Measurements from ENCODE around the gene FOXN1.

FOXN1 gene

DNA sequence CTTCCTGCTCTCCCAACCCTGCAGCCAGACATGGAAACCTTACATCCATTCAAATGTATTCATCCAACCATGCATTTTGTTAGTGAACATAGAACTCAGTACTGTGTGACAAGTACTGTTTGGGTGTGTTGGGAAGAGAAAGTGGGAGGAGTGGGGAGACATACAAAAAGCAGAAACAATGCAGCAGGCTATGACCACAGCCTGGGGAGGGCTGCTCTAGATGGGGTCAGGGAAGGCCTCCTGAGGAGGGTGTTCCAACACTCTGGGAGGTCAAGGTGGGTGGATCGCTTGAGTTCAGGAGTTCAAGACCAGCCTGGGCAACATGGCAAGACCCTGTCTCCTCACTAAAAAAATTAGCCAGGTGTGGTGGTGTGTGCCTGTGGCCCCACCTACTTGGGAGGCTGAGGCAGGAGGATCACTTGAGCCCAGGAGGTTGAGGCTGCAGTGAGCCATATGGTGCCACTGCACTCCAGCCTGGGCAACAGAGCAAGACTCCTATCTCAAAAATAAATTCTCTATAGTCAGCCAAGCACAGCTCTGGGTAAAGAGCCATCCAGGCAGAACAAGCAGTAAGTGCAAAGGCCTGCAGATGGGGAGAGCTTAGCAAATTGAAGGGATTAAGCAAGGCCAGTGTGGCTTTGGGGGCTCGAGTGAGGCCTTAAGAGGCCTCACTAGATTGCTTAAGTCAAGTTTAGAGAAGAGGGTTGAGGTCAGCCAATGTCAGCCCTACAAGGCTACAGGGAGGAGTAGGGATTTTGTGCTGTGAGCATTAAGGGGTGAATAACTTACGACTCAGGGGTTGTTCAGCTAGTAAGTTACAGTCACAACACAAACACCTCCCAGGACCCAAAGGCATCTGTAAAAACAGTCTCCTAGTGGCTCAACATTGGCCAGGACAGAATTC is 27.2 kb upstream of the FOXN1 start:
- no peak for FAIRE-seq

DNA sequence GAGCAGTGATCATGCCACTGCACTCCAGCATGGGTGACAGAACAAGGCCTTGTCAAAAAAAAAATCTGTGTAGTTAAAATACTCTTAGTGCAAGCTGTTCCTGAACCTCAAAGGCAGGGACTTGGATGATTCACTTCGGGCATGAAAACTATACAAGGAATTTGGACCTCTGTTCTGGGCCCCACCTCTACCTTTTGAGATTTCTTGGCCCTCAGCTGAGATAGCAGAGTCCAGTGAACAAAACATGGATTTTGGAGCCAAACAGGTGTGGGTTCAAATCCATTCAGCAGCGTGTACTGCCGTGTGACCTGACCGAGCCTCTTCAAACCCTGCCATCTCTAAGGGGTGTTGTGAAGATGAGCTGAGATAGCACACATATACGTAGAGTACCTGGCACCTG is 25.9 kb upstream of the FOXN1 start:
- FAIRE-seq, result no peak

DNA sequence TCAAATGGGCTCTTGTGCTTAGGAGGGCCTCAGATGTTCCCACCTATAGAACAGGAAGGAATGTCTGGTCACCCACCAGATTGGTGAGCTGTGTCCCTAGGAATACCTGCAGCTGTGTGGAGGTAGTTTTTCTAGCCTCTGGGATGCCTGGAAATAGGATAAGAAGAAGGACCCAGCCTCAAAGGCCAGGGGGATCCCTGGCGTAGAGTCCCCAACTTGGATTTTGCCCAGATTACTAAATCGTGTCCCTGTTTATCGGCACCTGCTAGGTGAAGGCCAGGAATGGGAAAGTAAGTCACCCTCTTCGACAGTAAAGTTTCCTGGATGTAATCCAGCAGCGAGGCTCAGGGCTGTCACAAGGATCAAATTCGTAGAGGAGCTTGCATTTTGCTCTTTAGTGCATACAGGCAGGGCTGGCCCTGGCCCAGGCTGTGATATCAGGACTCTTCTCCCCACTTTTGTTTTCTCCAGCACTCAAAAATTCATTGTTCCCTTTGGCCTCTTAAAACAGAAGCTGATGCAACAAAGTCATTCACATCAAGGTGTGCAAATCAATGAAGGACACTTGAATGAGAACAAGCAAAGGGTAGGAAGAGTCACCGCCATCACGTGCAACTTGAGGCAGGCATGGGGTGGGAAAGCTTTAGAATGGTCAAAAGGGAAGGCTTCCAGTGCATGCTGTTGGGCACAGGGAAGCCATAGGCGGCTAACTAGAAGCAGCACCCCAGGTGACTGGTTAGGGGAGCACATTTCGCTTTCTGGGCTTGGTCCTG is 25.2 kb upstream of the FOXN1 start:
- FAIRE-seq, result no peak

DNA sequence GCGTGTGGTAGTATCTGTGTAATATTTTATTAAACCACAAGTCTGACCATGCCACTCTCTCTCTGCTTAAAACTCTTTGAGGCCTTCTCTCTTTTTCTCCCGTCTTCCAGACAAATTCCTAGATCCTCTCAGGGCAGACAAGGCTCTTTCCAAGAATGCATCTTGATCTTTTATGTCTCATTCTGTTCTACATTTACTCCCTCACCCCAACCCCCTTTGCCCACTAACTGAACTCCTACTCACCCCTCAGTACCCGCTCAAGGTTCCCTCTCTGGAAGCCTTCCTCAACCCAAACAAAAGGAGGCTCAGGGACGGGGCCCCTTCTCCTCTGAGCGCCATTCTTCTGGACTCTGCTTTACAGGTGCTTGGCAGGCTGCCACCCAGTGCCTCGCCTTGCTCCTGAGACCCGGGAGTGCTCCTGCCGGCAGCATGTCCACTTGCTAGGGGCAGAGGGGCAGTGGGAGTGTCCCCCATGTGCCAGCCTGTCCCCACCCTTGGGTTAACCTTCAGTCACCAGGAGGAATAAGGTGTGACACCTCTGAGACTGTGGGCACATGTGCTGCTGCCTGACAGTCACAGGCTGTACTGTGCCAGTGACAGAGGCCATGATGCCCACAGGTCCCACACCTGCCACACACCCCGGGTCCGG is 23.5 kb upstream of the FOXN1 start:
- no peak for FAIRE-seq

DNA sequence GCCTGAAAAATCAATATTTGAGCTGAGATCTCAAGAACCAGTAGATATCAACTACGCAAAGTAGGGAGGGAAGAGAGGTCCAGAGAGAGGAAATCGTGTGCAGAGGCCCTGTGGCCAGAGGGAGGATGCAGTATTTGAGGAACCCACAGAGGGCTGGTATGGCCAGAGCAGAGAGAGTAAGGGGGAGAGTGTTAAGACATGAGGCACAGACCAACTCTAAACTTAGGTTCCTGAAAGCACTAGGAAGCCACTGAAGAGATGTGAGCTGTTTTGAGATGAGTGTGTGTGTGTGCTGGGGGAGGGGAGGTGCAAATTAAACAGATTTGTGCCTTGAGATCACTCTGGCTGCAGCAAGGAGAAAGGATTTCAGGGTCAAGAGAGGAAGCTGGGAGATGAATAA is 21.9 kb upstream of the FOXN1 start:
- no peak for FAIRE-seq

DNA sequence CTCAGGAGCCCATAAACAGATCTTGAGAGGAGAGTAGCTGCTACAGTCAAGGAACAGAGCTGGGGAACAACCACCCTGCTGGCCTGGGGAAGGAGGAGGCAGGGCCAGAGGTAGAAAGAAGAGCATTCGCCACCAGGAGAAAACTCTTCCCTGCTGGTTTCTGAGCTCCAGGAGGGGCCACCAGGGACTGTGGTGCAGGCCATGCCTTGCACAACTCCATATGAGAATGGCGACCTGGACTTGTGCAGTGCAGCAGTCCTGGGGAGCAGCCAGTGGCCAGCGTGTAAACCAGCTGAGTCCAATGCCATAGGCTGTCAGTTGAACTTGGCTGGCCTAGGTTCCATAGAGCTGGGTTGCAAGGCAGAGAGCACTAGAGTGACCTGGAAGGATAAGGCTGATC is 21.1 kb upstream of the FOXN1 start:
- no peak for FAIRE-seq

DNA sequence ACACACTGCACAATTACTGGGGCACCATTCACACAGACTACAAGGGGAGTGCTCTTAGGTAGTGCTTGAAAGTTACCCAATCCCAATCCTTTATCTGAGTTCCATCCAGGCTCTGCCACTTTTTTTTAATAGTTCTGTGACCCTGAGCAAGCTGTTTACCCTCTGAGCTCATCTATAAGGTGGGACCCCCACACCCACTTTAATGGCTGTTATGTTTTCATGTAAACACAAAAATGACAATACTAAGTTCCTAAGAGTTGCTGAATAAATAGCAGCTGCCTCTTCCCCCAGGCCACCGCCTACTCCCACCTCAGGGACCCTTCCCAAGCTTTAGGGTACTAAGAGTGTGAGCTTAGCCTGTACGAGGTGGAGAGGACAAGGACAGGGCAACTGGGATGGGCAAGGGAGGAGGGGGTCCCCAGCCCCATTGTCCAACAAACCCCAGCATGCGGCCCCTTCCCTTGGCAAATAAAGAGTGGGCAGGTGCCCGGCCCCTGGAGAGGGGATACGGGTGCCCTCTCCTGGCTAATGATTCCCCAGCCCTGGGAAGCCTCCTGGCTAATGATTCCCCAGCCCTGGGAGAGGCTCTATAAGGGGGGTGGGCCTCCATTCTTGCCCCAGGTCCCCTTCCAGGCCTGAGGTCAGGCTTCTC is 18.1 kb upstream of the FOXN1 start:
- no peak for FAIRE-seq

DNA sequence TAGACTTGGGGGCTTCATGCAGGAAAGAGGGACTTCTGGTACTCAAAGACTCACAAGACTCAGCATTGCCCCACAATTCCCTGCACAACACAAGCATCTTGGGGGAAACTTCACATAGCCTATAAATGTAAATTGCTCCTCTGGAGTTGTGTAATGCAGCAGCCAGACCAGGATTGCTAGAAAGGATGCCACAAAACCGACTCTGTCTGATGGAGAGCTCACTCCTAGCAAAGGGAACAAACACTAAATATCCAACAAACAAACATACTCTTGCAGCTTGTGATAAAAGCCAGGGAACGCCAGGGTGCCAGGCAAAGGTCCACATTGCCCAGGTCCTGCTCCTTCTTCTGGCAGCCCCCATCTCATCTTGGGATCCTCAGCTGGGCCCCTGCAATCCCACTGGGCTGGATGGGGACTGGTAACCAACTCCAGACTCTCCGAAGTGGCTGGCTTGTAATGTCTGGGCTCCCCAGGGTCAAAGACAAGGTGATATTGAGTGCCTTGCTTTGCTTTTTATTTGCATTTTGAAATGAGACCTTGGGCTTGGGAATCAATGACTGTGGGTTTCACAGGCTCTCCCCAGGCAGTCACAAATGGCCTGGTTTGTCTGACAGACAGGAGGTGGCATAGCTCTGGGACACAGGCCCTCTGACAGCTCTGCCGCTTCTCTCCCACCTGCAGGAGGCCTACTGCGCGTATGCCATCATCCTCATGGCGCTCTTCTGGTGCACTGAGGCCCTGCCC is 17.4 kb upstream of the FOXN1 start:
- FAIRE-seq, result no peak

DNA sequence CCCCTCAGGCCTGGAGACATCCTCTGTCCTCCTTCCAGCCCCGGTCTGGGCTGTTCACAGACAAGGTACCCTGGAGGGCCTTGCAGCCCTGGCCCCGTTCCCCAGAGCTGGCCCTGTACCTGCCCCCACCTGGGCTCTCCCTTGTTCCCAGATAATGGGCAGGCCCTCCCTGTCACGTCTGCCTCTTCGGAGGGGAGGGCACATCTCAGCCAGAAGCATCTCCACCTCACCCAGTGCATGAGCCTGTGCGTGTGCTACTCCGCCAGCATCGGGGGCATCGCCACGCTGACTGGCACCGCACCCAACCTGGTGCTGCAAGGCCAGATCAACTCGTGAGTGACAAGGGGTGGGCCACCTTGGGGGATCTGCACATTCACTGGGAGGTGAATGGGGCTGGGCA is 14.9 kb upstream of the FOXN1 start:
- no peak for FAIRE-seq

DNA sequence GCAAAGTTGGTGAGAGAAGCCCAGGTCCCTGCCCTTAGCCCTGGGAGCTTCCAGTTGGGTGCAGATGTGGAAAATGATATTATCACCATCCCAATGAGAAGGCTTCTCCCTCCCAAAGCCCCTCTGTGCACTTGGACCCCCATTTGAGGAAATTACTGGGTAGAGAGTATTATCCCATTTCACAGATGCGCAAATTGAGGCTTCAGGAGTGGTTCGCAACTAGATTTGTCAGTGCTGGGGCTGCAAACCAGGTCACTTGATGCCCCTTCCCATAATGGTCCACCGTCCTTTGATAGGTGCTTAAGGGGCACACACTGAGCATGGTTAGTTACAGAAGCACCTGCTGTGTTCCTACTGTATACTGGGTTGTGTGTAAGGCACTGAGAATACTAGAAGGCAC is 14.3 kb upstream of the FOXN1 start:
- FAIRE-seq, result no peak

DNA sequence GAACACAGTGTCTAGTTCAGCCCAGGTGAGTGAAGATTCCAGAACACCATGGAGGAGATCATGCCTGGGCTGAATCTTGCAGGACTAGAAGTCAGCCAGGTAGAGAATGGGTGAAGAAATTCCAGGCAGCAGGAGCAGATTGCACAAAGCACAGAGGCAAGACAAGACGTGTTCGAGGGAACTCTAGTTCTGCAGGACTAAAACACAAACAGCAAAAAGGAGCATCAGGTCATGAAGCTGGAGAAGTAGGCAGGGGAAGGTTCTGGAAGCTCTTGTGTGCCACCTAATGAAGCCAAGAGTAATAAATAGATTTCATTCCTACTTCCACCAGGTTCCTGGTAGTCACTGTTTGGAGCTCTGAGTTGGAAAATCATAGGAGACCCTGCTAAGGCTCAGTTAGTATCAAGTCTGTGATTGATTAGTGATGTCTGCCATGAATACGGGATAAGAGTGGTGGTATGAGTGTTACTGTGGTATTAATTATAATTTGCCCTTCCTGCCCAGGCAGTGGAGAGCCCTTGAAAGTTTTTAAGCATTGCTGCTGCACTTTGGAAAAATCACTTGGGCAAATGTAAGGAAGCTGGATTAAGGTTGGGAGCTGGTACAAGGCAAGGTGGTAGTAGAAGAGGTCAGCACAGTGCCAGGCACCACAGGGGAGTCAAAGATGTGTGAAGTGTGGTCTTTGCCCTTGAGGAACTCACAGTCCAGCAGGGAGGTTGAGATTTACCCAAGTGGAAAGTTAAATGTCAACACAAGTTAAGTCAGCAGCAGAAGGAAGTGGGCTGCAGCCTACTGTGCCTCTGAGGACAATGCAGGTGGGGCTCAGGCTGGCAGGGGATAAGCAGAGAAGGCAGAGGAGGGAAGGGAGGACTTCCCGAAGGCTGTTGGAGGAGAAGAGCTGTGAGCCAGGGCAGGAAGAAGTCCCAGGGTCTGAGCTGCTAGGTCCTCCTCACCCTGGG is 13.5 kb upstream of the FOXN1 start:
- no peak for FAIRE-seq

DNA sequence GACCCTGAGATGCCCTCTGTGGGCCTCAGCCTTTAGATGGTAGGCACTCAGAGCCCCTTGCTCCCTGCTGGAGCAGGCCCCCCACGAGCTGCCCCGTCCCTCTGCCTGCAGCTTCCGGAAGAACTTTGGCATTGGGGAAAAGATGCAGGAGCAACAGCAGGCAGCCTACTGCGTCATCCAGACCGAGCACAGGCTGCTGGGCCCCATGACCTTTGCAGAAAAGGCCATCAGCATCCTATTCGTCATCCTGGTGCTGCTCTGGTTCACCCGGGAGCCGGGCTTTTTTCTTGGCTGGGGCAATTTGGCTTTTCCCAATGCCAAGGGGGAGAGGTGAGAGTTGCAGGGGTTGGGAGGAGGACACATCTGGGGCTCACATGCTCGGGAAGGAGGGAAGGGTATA is 12.7 kb upstream of the FOXN1 start:
- FAIRE-seq, result no peak

DNA sequence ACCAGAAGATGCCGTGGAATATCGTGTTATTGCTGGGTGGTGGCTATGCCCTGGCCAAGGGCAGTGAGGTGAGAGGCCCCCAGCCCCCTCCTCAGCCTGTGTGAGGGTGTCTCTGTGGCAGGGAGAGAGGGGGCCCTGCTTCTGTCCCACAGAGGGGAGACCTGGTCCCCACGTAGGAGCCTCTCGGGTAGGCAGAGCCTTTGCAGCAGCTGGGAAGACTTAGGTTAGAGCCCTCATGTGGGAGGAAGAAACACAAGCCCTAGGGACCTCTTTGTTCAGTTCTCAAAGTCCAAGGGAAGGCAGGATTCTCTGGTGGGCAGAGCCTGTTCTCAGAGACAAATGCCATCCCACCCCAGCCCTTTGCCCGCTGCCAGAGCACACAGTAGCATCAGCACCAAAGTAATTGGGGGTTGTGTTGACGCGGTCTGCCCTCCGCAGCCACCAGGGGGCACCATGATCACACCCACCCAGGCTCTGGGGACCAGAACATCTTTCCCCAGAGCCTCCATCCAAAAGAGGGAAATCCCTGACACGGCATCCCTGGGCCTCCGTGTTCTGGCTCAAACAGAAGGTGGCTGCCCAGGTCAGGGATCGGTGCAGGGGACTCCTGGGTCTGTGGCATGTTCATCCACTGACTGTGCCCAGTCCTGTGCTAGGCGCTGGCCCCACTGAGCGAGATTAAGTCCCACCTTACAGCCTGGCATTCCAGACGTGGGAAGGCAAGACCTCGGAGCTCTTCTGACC is 11.5 kb upstream of the FOXN1 start:
- FAIRE-seq, result no peak

DNA sequence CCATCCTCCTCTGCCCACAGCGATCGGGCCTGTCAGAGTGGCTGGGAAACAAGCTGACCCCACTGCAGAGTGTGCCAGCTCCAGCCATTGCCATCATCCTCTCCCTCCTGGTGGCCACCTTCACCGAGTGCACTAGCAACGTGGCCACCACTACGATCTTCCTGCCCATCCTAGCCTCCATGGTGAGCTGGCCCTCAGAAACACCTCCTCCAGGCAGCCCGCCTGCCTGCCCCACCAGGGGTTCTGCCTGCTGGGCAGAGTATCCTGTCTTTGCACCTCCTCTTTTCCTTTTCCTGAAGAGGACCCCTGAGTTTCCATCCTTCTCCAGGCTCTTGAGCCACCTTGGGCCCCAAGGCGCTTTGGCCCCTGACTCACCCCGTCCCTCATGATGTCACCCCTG is 10.5 kb upstream of the FOXN1 start:
- no peak for FAIRE-seq

DNA sequence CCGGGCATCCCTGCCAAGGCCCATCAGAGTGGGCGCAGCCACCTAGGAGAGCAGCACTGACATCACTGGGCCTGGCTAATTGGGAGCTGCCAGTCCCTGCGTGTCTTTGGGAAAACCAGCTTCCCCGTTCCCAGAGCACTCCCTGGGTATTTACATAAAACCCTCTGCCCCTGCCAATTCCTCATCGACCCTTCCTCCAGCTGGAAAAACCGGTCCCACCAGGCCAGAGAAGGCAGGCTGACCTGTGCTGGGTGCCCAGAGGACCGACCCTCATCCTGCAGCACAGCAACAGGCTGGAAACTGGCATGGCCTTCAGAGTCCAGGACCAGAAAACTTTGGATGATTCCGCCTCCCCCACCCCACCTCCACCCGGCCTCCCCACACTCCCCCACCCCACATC is 8.2 kb upstream of the FOXN1 start:
- no peak for FAIRE-seq

DNA sequence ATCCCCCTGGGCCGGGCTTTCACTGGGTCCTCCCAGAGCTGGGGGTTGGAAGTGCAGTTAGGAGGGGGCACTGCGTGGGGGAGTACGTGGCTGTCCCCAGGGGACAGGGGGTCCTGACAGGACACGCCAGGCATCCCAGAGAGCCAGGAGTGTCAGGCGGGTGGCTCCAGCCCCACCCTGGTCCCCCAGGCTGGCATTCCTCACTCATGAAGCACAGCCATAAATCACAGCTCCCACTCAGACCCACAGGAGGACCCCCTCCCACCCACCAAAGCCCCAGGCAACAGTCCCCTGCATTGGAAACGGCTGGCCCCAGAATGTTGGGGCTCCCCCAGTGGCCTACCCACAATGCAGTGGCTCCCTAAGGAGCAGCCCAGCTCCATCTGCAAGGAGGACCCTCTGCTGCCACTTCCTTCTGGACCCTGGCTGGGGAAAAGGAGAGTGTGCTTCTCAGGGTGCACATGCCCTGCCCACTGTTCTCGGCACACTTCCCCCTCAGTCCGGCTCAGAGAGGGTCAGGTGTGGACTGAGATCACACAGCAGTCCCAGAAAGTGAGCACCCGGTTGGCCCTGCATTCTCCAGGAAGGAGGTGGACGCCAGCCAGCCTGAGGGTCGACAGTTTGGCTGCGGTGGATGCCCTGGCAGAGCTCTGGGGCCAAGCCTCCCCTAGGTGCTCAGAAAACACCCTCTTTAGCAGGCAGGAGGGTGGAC is 7.3 kb upstream of the FOXN1 start:
- no peak for FAIRE-seq

DNA sequence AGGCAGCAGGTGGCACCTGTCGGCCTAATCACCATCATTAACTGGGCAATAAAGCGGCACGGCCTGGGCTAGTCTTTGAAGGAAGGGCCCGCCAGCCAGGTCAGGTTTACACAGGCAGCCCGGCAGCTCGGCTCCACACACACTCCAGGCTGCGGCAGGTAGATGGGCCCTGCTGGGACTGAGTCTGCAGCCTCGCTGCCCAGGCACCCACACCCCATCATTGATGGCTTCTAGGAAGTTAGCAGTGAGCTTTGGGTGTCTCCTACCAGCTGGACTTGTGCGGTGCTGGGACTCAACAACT is 6.8 kb upstream of the FOXN1 start:
- FAIRE-seq, result no peak

DNA sequence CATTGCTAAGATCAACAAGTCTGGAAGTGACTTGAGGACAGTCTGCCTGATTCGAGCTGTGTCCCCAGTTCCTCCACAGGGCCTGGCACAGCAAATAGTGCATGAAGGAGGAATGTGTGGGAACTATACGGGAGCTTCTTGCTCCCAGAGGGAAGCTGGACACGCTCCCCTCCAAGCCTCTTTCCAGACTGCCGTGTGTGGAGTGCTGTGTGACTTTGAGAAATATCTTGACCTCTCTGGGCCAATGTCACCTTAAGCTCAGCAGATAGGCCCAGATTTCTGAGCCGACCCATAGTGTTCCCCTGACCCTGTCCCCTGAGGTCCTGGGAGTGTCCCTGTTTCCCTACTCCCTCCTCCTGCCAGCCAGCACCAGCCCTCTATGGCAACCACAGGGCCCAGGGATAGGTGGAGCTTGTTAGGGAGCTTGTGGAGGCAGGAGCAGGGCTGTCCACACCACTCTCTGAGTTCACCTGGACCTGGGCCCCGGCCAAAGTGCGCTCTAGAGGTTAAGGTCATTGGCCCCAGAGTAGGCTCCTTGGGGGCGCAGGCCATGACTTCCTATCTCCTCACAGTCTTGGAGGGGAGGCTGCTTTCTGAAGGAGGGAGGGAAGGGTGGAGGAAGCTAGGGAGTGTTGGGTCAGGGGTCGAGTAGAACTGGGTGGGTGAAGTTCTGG is 6.3 kb upstream of the FOXN1 start:
- FAIRE-seq, result no peak

DNA sequence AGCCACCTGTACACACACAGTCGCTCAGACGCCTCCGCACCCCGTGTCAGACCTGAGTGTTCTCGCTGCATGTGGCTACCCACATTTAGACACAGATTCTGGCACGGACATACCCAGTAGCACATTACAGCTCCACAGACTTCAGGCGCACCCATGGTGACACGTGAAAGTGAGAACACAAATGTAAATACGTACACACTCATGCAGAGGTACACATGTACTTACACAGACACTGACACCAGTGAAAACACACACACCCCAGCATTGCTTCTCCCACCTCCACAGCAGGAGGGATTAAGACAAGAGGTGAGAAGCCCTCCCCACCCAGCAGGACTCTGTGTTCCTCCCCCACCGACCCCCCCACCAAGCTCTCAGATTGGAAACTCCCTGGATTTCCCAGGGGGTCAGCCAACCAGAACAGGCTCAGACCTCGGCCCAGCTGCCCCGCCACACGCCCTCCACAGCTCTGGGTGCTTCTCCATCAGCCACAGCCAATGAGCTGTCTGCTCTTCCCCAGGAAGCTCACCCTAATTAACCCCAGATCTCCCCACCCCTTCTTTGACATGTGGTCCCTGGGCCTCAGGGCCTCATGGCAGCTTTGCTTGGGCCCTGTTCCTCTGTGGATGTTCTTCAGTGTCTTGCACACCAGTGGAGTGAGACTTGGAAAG is 5.3 kb upstream of the FOXN1 start:
- FAIRE-seq, result no peak

All from colon (tissue), 2 donors.